ENCODE measurements around the gene COMMD7. TPM values are rescaled to one million over a fixed set of nuclear protein-coding genes. Genes with fewer than 3 reads are reported as not detected.

Gene COMMD7
- polyA plus RNA-seq (ENCODE audit: insufficient read length), result 40.8 TPM

- DNase-seq, result peak; percentile 63
These were observed at the start of gene COMMD7 for GRCh38 chr20:32743237-32744112. COMMD7 (minus strand) TSS chr20:32743467; CDS start chr20:32743391, 76 bp downstream.

GRCh38 chr20:32792731-32793458, 49.6 kb upstream of the COMMD7 start:
- DNase-seq, result peak; percentile 16

DNA sequence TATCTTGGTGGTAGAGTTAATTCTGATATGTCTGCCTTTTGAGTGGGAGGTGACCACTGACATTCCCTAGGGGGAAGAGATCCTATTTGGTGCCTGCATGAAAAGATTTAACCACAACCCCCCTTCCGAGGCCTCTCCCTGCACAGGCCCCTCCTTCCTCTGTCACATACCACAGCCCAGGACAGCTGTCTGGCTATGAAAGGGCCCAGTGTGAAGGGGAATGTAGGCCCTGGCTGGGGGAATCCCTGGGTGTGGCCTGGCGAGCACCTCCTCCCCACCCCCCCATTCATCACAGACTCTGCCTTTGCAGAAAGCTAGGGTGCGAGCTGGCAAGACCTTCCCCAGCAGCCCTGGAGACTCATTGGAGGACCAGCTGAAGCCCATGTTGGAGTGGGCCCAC, 49.0 kb upstream of the COMMD7 start:
- peak; percentile 10 for DNase-seq

DNA sequence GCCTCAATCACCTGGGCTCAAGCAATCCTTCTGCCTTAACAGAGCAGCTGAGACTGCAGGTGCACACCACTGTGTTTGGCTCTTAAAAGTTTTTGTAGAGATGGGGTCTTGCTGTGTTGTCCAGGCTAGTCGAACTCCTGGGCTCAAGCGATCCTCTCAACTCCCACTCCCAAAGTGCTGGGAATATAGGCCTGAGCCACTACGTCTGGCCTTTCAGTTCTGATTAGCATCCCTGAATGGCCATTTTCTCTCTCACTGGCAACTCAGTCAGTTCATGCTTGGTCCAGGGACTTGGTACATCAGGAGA, 47.4 kb upstream of the COMMD7 start:
- DNase-seq, result no peak

DNA sequence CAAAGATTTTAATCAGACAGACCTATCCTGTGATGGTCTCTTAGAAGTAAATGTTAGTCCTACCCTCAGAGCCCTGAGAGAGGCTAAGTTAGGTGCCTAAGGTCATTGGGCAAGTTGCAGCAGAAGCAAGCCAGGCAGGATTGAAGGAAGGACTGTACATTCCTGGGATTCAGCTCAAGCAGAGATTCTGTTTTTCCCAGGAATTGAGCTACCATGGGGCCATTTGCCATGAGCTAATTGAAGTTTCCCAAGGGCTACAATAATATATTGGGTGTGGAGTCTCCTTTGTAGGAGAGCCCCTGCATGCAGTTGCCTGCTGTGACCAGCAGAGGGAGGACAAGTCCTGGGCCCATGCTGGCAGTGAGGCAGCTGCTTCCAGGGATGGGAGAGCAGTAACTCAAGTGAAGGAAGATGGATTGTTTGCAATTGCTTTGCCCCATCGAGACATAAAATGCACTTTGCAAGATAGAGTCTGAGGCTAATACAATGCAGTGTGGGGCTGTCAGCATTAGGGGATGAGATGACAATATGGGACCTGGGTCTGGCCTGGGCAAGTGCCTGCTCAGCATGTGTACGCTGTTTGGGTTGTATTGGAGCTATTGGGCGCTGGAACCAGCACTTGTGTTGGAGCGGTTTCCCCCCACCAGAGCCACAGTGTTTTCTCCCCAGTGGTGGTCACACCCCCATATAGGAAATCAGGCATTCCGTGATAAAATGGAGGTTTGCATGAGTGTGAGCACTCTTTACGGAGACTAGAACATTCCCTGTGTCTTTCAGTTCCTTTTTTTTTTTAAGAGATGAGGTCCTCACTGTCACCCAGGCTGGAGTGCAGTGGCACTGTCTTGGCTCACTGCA, 46.9 kb upstream of the COMMD7 start:
- DNase-seq, result peak; percentile 76

DNA sequence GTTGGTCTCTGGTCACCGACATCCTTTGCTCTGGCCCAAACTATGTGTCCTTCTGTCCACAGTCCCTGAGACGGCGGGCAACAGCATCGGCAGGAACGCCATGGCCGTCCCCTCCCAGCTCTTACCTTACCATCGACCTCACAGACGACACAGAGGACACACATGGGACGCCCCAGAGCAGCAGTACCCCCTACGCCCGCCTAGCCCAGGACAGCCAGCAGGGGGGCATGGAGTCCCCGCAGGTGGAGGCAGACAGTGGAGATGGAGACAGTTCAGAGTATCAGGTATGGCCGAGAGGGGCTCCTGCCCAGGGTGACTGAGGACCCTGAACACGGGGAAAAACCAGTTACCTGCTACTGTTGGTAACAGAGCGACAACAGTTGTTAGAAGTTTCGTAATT, 43.9 kb upstream of the COMMD7 start:
- no peak for DNase-seq

DNA sequence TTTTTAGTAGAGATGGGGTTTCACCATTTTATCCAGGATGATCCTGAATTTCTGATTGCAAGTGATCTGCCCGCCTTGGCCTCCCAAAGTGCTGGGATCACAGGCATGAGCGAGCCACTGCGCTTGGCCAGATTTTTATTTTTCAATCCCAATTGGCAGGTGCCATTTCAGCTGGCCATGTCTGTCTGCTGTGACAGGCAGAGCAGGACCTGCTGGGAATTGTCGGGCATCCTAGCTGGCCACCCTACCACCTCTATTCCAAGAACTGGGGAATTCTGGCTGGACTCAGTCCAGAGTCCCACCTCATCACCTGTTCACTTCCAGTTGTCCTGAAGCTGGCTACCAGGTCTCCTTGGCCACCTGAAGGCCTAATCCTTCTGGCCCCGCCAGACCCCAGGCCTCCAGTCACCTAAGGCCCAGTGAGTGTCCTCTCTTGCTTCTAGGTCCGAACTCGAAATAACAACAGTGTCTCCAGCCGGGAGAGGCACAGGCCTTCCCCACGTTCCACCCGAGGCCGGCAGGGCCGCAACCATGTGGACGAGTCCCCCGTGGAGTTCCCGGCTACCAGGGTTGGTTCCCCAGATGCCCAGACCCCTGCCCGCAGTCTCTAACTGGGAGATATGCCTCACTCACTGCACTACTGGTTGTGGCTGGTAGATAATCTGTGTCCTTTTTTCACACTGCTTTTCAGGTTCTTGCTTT, 42.9 kb upstream of the COMMD7 start:
- no peak for DNase-seq

- DNase-seq, result no peak
These were observed 41.3 kb upstream of the COMMD7 start for GRCh38 chr20:32784369-32785080.

GRCh38 chr20:32780749-32781655, 37.7 kb upstream of the COMMD7 start:
- no peak for DNase-seq

- DNase-seq, result no peak
These were observed 37.0 kb upstream of the COMMD7 start for GRCh38 chr20:32780278-32780677.

DNA sequence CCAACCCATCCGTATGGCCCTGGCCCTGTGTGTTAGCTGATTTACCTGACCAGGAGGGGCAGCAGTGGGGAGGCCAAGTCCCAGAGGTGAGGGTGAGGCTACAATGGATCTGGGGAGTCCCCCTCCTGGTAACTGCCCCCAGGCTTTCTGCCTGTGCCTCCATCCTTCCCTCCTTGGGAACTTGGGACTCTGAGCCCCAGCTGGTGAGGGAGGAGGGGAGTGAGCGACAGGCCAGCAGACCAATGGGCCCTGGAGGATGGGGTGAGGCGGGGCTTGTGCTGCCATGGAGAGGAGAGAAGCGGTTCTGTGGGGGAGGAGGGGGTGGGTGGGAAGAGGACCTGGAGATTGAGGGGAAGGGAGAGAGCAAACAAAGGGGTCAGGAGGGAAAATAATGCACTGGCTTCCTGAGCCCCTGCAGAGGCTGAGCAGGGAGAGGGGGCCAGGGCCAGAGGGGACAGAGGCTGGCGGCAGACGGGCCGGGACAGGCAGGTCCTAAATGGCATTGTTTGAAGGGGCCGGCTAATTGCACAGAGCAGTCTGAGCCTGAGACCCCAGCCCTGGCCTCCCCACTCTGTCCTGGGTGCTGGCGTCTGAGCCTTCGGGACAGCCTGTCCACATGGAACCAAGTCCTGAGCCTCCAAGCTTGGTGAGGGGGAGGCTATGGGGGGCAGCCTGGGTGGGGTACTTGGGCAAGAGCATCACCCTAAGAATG, 36.4 kb upstream of the COMMD7 start:
- DNase-seq, result no peak

- DNase-seq, result no peak
These were observed 34.1 kb upstream of the COMMD7 start for GRCh38 chr20:32777177-32777956.

GRCh38 chr20:32775336-32775991, 32.2 kb upstream of the COMMD7 start:
- no peak for DNase-seq

DNA sequence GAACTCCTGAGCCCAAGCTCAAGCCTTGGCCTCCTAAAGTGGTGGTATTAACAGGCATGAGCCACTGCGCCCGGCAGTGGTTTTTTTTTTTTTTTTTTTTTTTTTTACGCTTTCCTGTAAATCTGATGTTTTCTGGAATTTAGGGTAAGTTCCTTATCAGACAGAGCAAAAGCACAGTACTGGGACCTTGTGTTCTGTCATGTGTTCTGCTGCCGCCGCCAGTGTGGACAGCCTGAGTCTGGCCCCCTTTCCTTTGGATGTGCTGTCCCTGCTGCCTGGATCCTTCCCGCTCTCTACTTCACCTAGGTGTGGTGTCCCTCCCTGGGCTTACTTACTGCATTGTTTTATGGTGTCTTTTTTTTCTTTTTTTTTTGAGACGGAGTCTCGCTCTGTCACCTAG, 30.6 kb upstream of the COMMD7 start:
- no peak for DNase-seq

DNA sequence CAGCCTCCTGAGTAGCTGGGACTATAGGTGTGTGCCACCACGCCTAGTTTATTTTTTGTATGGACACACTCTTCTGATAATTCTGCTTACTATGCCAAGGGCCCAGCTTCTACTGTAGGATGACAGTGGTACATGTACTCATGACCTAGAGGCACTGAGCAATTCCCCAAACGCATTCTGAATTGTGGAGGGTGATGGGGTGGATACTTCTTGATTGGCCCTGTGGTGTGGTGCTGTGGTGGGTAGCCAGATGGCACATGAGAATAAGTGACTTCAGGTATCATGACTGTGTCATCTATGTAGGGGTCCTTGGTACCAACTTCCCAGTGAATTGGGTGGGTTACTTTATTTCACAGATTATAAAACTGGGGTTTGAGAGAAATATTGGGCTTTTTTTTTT, 30.0 kb upstream of the COMMD7 start:
- DNase-seq, result no peak

GRCh38 chr20:32772046-32772445, 28.8 kb upstream of the COMMD7 start:
- DNase-seq, result no peak

DNA sequence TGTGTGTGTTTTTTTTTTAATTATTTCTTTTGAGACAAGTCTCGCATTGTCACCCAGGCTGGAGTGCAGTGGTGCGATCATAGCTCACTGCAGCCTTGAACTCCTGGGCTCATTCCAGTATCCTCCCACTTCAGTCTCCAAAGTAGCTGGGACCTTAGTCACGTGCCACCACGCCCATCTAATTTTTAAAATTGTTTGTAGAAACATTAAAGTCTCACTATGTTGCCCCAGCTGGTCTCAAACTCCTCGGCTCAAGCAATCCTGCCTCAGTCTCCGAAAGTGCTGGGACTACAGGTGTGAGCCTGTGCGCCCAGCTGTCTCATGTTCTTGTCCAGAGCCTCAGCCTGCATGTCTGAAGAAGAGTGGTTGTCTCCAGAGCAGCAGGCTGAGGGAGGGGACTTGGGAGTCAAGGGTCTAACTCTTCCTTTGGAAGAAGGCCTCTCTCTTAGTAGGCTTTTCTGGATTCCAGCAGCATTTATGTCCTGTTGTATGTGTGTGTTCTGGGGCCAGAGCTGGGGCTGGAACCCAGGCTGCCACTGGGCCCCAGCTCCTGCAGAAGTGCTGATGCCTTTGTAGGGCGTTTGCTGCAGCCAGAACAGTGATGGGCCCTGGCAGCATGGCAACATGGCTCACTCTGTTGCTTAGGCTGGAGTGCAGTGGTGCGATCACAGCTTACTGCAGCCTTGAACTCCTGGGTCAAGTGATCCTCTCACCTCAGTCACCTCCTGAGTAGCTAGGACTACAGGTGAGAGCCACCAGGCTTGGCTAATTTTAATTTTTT, 24.3 kb upstream of the COMMD7 start:
- no peak for DNase-seq

All from hindlimb muscle (tissue), 1 donor.